HG03108 (cell line): Measurements from ENCODE around the gene KL.

Source experiments
- ATAC-seq: cut with Tn5 transposase; IDR thresholded peaks from one replicate; pipeline ENCODE4 v1.9.1; 2021; ENCODE audit warnings: moderate library complexity; ENCODE audit not compliant: unreplicated experiment

Gene KL

GRCh38 chr13:33003458-33004019 is 12.7 kb upstream of the KL start:
- ATAC-seq = no peak

DNA sequence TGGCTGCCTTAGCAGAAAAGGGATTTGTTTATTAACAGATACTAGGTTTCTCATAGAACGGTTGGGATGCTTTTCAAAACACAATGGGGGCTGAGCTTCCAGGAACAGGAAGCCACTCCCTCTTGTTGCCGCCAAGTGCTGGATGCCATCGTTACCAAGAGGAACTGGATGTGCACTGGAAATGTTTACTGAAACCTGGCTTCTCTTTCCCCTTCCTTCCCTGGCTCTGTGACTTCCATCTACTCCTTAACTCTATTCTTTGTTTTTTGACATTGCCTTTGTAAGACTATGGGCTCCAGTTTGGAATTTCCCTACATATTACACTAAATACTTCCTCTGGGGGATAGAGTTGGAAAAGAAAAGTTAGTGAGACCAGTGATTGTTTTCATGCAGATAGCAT is 11.7 kb upstream of the KL start:
- ATAC-seq = no peak

DNA sequence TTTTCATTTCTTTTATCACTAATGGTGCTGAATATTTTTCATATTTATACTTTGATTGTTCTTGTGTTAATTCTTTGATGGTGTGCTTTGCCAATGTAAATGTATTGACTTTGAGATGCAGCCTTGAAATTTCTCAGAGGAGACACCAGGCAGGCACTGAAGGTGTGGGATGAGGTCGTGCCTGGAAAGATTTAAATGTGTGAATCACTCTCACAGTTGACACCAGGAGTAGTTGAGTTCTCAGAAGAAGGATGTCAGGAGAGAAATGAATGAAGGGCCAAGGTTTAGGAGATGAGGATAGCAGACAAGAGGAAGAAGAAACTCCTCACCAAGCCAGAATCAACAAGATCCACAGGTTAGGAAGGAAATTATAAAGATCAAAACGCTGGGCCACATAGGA is 10.1 kb upstream of the KL start:
- ATAC-seq = no peak

DNA sequence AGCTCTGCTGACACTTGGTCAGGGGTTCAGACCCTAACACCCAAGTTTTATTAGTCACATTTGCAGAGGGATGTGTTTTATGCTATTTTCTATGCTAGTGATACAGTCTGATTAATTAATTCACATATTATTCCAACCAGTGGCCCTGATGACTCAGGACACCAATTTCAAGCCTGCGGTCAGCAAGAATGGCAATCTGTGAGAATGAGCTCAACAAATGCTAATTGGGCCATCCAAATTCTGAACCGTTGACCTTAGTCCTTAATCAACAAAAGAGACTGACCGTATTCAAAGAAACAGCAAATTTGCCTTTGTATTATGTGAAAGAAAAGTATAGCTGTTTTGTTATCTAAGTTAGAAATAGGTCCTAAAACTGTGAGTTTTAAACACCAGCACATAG is 9.6 kb upstream of the KL start:
- no peak for ATAC-seq

GRCh38 chr13:33007237-33007636 is 9.0 kb upstream of the KL start:
- ATAC-seq = no peak

GRCh38 chr13:33007950-33008349 is 8.3 kb upstream of the KL start:
- ATAC-seq = no peak

DNA sequence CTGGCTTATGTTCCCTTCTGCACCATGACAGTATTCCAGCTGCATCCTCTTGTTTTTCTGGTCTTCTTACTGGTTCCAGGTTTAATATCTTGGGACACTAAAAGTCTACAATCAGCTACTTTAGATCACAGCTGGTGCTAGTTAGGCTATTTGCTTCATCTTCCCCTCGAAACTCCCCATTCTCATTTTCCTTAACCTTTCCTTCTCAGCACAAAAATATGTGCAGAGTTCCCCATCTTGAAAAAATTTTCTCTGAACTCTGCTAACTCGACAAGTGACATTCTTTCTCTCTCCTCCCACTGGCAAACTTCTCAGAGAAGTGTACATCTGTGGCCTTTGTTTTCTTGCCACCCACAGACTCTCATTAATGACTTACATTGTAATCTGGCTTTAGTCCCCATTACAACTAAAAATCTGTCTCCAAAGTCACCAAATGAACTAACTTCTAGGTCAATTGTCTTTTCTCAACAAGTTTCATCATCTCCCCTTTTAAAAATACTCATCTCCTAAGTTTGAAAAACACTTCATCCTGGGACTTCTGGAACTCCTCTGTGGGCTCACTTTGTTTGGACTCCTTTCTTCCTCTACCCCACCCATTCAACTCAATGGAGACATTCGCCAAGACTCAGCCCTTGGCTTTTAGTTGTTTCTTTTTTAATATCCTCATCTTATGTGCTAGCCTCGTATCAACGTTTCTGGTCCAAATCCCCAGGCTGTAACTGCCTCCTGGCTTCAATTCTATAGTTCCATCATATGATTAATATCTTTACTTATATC is 7.1 kb upstream of the KL start:
- ATAC-seq = no peak

- no peak for ATAC-seq
These were observed 4.3 kb upstream of the KL start for GRCh38 chr13:33011828-33012470.

DNA sequence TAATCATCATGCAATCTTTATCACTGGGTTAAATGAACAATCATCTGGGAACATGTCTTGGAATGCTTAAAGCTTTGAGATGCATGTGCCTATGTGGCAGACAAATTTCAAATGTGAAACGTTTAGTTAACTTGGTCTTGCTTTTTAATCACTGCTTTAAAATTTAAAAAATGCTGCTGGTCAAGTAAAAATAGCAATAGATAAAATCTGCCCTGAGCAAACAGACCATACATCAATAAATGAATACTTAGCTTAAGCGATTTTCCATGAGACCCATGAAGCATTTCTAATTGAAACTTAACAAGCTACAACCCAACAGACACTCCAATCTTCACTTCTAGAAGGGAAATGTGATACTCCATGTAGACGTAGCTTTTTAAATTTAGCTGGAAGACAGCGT is 1.9 kb upstream of the KL start:
- ATAC-seq = no peak

DNA sequence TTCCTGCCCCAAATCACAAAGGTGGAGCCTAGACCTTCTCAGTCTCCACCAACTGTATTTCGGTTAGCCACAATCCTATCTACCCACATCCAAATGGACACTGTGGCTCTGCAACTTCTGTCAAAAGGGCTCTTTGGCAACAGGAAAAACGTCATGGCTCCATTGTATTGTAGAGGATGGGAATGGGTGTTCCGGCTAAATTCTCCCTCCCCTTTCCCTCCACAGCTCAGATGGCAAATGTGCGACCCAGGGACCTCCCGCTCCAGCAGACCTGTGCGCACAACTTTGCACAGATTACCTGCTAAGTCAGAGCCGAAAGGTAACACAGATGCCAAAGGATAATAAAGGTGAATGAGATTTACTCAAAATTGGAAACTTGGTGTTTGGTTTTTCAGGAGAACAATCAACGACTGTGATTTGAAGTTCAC is 968 bp upstream of the KL start:
- ATAC-seq = no peak

- ATAC-seq = peak; percentile 22
These were observed 366 bp upstream of the KL start for GRCh38 chr13:33015791-33016323.

GRCh38 chr13:33017323-33017929 is 1.2 kb downstream of the KL start:
- ATAC-seq = peak; percentile 60

GRCh38 chr13:33018886-33019285 is 2.7 kb downstream of the KL start:
- ATAC-seq = no peak

- no peak for ATAC-seq
These were observed 6.8 kb downstream of the KL start for GRCh38 chr13:33022986-33023385.

- no peak for ATAC-seq
These were observed 9.1 kb downstream of the KL start for GRCh38 chr13:33025220-33025744.

- ATAC-seq = no peak
These were observed 10.4 kb downstream of the KL start for GRCh38 chr13:33026489-33027152.

- no peak for ATAC-seq
These were observed 12.4 kb downstream of the KL start for GRCh38 chr13:33028620-33029019.

DNA sequence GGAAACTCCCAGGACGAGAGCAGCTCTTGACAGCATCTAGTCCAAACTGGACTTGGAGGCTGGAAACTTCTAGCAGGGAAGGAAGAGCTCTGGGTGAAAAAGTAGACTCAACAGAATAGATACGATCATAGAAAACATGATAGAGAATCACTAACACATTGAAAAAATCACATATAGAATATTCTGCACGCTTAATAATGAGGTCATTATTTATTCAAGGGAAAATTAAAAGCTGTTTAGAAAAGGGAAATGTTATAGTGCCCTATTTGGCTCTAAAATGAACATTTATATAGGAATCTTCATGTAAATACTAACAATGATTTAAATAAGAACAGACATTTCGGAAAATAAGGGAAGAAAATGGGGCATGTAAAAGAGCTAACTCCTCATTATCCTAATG is 15.1 kb downstream of the KL start:
- ATAC-seq = no peak

- ATAC-seq = no peak
These were observed 15.9 kb downstream of the KL start for GRCh38 chr13:33032037-33032625.

- peak; percentile 80 for ATAC-seq
These were observed 17.0 kb downstream of the KL start for GRCh38 chr13:33033051-33033812.
